ENCODE results near the gene PARVB. TPM values are rescaled to one million over a fixed set of nuclear protein-coding genes. Genes with fewer than 3 reads are reported as not detected.

Gene PARVB
- total and polyA plus RNA-seq, 9 donors = 12.3 to 62.9 (median 39.1) TPM

- intact Hi-C loops (cut with DNase I) = no loop called here
- TF ChIP-seq EP300 (IDR thresholded peaks at IDR 0.05) = no peak
- no peak for TF ChIP-seq CTCF (IDR thresholded peaks at IDR 0.05)
- no peak for TF ChIP-seq POLR2A (IDR thresholded peaks at IDR 0.05)
- DNase-seq = no peak
- WGBS, 3 donors = 55 to 73% (median 67%) methylated on average over 9 of the region's 9 CpGs
- no peak overlapping the region for H3K27ac ChIP-seq
- H3K4me1 ChIP-seq (ENCODE audit: insufficient read depth) = peaks cover 7% of the 10 kb centered on the region
- H3K27me3 ChIP-seq = no peaks in the 10 kb centered on the region
- no peaks in the 10 kb centered on the region for H3K9me3 ChIP-seq
- no peak overlapping the region for H3K4me3 ChIP-seq
- no peaks in the 10 kb centered on the region for H3K36me3 ChIP-seq
Observed at GRCh38 chr22:44143579-44143978, 119.5 kb downstream of the PARVB start.

DNA sequence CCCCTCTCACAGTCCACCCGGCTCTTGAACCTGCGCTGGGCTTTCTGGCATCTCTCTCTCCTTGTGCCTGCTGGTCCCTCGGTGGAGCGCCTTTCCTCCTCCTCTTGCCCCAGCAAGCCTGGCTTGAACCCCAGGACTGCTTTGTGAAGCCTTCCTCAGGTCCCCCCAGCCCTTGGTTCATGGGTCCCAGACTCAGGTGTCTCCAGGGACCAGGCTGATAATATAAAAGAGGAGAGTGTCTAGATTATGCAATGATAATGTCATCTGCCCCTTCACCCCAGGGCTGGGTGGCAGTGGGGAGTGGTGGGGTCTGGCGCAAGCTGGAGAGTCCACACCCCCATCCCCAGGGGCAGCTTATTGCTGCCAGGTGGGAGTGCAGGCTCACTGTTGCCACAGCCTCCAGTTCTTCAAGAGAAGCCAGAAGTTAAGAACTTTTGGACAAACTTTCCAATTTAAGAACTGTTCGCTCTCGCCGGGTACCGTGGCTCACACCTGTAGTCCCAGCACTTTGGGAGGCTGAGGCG lies 120.0 kb downstream of the PARVB start:
- Histone ChIP-seq H3K9me3 (no peaks in the 10 kb centered on the region), H3K4me1 (ENCODE audit: insufficient read depth) (peaks cover 7% of the 10 kb centered on the region), H3K36me3 (no peaks in the 10 kb centered on the region), H3K27me3 (no peaks in the 10 kb centered on the region), H3K27ac (no peak overlapping the region), H3K4me3 (no peak overlapping the region)
- DNase-seq = no peak
- TF ChIP-seq CTCF (IDR thresholded peaks at IDR 0.05) (no peak), EP300 (IDR thresholded peaks at IDR 0.05) (no peak)
- intact Hi-C loops (cut with DNase I) = no loop called here
- 85 to 92% (median 88%) methylated on average over 10 of the region's 10 CpGs for WGBS, 3 donors

DNA sequence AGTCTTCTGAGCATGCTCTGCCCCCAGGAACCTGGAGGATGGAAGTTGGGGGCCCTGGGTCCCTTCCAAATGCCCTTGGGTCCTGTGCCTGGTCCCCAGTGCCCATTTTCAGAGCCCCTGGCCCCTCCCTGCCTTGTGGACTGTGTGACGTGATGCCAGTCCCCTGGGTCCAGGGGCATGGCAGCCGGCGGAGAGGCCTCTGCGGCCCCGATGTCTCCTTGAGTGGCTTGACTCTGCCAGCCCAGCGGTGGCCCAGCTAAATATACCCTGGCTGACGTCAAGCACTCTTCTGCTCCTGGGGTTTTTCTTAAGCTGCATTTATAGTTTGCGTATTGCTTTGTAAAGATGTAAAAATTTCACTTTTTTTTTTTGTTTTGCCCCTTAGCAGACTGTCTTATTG lies 121.4 kb downstream of the PARVB start:
- intact Hi-C loops (cut with DNase I) = no loop called here
- Histone ChIP-seq H3K4me1 (ENCODE audit: insufficient read depth) (peaks cover 7% of the 10 kb centered on the region), H3K27me3 (no peaks in the 10 kb centered on the region), H3K27ac (no peak overlapping the region), H3K4me3 (no peak overlapping the region), H3K9me3 (no peaks in the 10 kb centered on the region), H3K36me3 (no peaks in the 10 kb centered on the region)
- TF ChIP-seq POLR2A (IDR thresholded peaks at IDR 0.05) (no peak), EP300 (IDR thresholded peaks at IDR 0.05) (no peak), CTCF (IDR thresholded peaks at IDR 0.05) (no peak)
- no peak for DNase-seq
- WGBS, 3 donors = 84 to 93% (median 87%) methylated on average over 8 of the region's 8 CpGs

DNA sequence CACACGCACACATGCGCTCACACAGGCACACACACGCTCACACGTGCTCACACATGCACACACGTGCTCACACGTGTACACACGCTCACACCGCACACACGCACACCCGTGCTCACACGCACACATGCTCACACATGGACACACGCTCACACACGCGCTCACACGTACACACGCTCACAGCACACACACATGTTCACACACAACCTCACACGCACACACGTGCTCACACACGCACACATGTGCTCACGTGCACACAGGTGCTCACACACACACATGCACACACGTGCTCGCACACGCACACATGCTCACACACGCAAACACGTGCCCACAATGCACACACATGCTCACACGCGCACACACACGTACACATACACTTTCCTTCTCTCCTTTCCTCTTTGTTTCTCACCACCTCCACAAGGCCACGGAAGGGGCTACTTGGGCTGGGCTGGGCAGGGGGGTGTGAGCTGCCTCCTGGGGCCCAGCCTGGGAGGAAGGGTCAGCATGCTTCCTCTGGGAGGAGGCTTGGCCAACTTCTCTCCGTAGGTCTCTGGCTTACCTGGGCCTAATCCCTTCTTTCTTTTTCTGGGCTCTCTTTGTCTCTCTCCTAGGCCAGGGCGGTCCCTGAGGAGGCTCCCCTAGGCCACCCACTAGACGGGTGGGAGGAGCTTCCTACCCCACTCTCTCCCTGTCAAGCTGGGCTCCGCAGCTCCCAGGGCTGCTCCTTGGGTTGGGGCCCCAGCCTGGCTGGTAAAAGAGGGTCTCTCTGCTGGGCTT lies 122.2 kb downstream of the PARVB start:
- 84 to 92% (median 87%) methylated on average over 33 of the region's 33 CpGs for WGBS, 3 donors
- intact Hi-C loops (cut with DNase I) = no loop called here
- DNase-seq = no peak

More for the DNA sequence above, 122.2 kb downstream of the PARVB start:
- Histone ChIP-seq H3K36me3 (no peaks in the 10 kb centered on the region), H3K9me3 (no peaks in the 10 kb centered on the region), H3K4me1 (ENCODE audit: insufficient read depth) (peaks cover 7% of the 10 kb centered on the region), H3K27ac (no peak overlapping the region), H3K27me3 (no peaks in the 10 kb centered on the region), H3K4me3 (no peak overlapping the region)
- TF ChIP-seq EP300 (IDR thresholded peaks at IDR 0.05) (no peak), CTCF (IDR thresholded peaks at IDR 0.05) (no peak), POLR2A (IDR thresholded peaks at IDR 0.05) (no peak)
